Neuronal stem cell (in vitro differentiated cells): ENCODE data around the gene ST6GALNAC6.

Source experiments
- DNase-seq: peaks from one replicate; pipeline ENCODE4 v3.0.0-alpha.2; 2013; ENCODE audit warnings: low spot score
- H2AFZ ChIP-seq: one replicate; pipeline ENCODE4 v1.6.1; 2013; ENCODE audit warnings: mild to moderate bottlenecking, low read length, inconsistent platforms
- H2AK5ac ChIP-seq: 2 replicates; pipeline ENCODE4 v1.6.1; 2013; ENCODE audit warnings: low read depth, mild to moderate bottlenecking, inconsistent platforms, low read length, moderate library complexity, mixed read lengths
- H2BK120ac ChIP-seq: 2 replicates; pipeline ENCODE4 v1.6.1; 2013; ENCODE audit warnings: low read depth, mild to moderate bottlenecking, inconsistent platforms, low read length, moderate library complexity, mixed read lengths
- H2BK12ac ChIP-seq: one replicate; pipeline ENCODE4 v1.6.1; 2013; ENCODE audit warnings: low read length, inconsistent platforms
- H2BK15ac ChIP-seq: 2 replicates; pipeline ENCODE4 v1.6.1; 2013; ENCODE audit warnings: mild to moderate bottlenecking, low read length, inconsistent platforms, mixed read lengths
- H2BK5ac ChIP-seq: one replicate; pipeline ENCODE4 v1.6.1; 2013; ENCODE audit warnings: inconsistent platforms, mild to moderate bottlenecking, low read length, moderate library complexity
- H3K14ac ChIP-seq: one replicate; pipeline ENCODE4 v1.6.1; 2013; ENCODE audit warnings: low read length, inconsistent platforms
- H3K18ac ChIP-seq: 2 replicates; pipeline ENCODE4 v1.6.1; 2013; ENCODE audit warnings: low read length, inconsistent platforms
- H3K23ac ChIP-seq: 2 replicates; pipeline ENCODE4 v1.6.1; 2013; ENCODE audit warnings: low read depth, mild to moderate bottlenecking, mixed read lengths, low read length, inconsistent platforms; ENCODE audit not compliant: poor library complexity
- H3K27ac ChIP-seq: replicated peaks from 3 replicates; pipeline ENCODE4 v1.5.1; 2013; ENCODE audit warnings: low read length, inconsistent platforms
- H3K27me3 ChIP-seq, 3 experiments: 2 replicates each; pipeline ENCODE4 v1.6.1; 2013; ENCODE audit warnings: low read length in 3 of 3, mild to moderate bottlenecking in 2 of 3, inconsistent platforms in 1 of 3, low read depth in 1 of 3, mixed read lengths in 1 of 3, moderate library complexity in 1 of 3; ENCODE audit not compliant: control insufficient read depth in 3 of 3, insufficient read depth in 3 of 3
- H3K36me3 ChIP-seq, 2 donors: replicated peaks in 1 of 2; 2 replicates each; pipeline ENCODE4 v1.6.1; 2013; ENCODE audit warnings: low read length in 2 of 2; ENCODE audit not compliant: control insufficient read depth in 2 of 2, insufficient read depth in 2 of 2
- H3K4ac ChIP-seq: 2 replicates; pipeline ENCODE4 v1.6.1; 2013; ENCODE audit warnings: inconsistent platforms, mild to moderate bottlenecking, low read length, moderate library complexity
- H3K4me1 ChIP-seq, 2 donors: 1 replicate in 1 of 2; 2 replicates in 1 of 2; pipeline ENCODE4 v1.6.1; 2013; ENCODE audit warnings: low read length in 2 of 2, low read depth in 1 of 2; ENCODE audit not compliant: control insufficient read depth in 2 of 2, insufficient read depth in 1 of 2
- H3K4me2 ChIP-seq: one replicate; pipeline ENCODE4 v1.6.1; 2013; ENCODE audit warnings: mild to moderate bottlenecking, low read length, inconsistent platforms; ENCODE audit not compliant: insufficient read depth, poor library complexity, severe bottlenecking
- H3K4me3 ChIP-seq, 2 donors: 2 replicates each; pipeline ENCODE4 v1.5.1; 2013; ENCODE audit warnings: low read length in 2 of 2, mild to moderate bottlenecking in 2 of 2, inconsistent platforms in 1 of 2, moderate library complexity in 1 of 2
- H3K79me1 ChIP-seq: one replicate; pipeline ENCODE4 v1.6.1; 2013; ENCODE audit warnings: low read depth, mild to moderate bottlenecking, inconsistent platforms, low read length, moderate library complexity
- H3K9ac ChIP-seq: one replicate; pipeline ENCODE4 v1.6.1; 2013; ENCODE audit warnings: mild to moderate bottlenecking, low read depth, low read length, inconsistent platforms; ENCODE audit not compliant: poor library complexity
- H3K9me3 ChIP-seq, 2 donors: replicated peaks in 1 of 2; 2 replicates each; pipeline versions ENCODE3 to v1.6.1; 2013; ENCODE audit warnings: low read length in 2 of 2, mild to moderate bottlenecking in 2 of 2, inconsistent platforms in 1 of 2, low read depth in 1 of 2, mixed read lengths in 1 of 2, moderate library complexity in 1 of 2; ENCODE audit not compliant: control insufficient read depth in 2 of 2, insufficient read depth in 1 of 2
- H4K8ac ChIP-seq: one replicate; pipeline ENCODE4 v1.6.1; 2013; ENCODE audit warnings: low read depth, mild to moderate bottlenecking, inconsistent platforms, low read length, moderate library complexity
- H4K91ac ChIP-seq: one replicate; pipeline ENCODE4 v1.6.1; 2013; ENCODE audit warnings: low read length, low read depth, mild to moderate bottlenecking, inconsistent platforms; ENCODE audit not compliant: poor library complexity
- WGBS, 2 donors: extraction: QIAGEN DNeasy Blood & Tissue Kit; methylation state at CpG; one replicate each; pipeline ENCODE4 v1.1.7; 2013; ENCODE audit warnings: missing lambda C conversion rate in 2 of 2, mixed read lengths in 1 of 2; ENCODE audit not compliant: insufficient read length in 2 of 2, insufficient replicate concordance in 1 of 2; ENCODE audit errors: extremely low coverage in 2 of 2; 5-methylcytosine and 5-hydroxymethylcytosine counted together

ST6GALNAC6 gene

DNA sequence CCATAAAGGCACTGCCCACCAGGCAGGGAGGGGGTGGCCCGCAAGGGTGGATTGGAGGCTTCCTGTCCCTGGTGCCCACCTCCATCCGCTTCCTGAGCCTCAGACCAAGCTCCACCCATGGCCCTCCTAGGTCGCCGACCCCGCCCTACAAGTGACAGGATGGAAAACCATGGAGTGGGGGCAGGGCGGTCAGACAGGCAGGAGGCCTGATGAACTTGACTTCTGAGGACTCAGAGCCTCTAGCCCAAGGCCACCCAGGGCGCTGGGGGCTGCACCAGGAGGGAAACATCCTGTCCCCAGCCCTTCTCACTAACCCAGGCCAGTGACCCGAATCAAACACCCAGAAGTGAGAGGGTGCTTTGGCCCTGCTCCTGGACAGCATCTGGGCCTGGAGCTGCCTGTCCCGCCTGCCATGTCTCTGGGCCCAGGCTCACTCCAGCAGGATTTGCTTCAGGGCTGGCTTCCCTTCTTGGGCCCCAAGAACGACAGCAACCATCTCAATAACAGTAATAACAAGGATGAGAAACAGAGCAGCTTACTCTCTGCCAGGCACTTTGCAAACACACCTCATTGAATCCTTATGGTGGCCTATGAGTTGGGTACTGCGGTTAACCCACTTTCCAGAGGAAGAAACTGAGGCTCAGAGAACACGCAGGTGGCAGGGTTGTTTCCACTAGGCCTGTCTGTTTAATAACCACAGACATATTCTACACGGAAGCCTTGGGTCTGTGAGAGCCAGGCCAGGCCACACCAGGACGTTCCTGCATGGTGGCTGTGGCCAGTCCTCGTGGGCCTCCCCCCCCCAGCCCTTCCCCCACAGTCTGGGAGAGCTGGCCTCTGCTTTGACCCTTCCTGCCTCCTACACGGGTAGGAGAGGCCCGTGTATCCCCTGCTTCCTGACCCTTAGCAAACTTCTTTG lies 4.4 kb upstream of the ST6GALNAC6 start:
- H3K79me1 ChIP-seq = peaks cover 3% of the 10 kb centered on the region
- H2BK120ac ChIP-seq = no peak overlapping the region
- H3K9me3 ChIP-seq = no peaks in the 10 kb centered on the region
- H4K91ac ChIP-seq = no peak overlapping the region
- WGBS, 2 donors = no CpG with 5 or more reads among the region's 17 CpGs
- H2BK12ac ChIP-seq = no peak overlapping the region
- H2AK5ac ChIP-seq = peak overlapping the region; percentile 78
- peaks cover 10 to 25% of the 10 kb centered on the region in 2 donors for H3K4me1 ChIP-seq
- no peak overlapping the region for H3K4ac ChIP-seq
- H3K9ac ChIP-seq = no peak overlapping the region
- no peak overlapping the region for H3K14ac ChIP-seq
- H3K4me2 ChIP-seq = no peak overlapping the region
- H2BK15ac ChIP-seq = peak overlapping the region; percentile 4
- H3K4me3 ChIP-seq = no peak overlapping the region
- no peak overlapping the region for H4K8ac ChIP-seq
- H2AFZ ChIP-seq = peak overlapping the region; percentile 57
- peak overlapping the region; percentile 68 for H3K23ac ChIP-seq
- H2BK5ac ChIP-seq = no peak overlapping the region
- no peaks in the 10 kb centered on the region for H3K36me3 ChIP-seq
- no peaks in the 10 kb centered on the region for H3K27me3 ChIP-seq
- peak overlapping the region; percentile 74 for H3K18ac ChIP-seq
- no peak for DNase-seq
- no peak overlapping the region for H3K27ac ChIP-seq

GRCh38 chr9:127898433-127899127 lies 823 bp downstream of the ST6GALNAC6 start:
- WGBS, 2 donors = no CpG with 5 or more reads among the region's 32 CpGs
- DNase-seq = no peak
- H3K18ac ChIP-seq = peak overlapping the region; percentile 93

GRCh38 chr9:127897193-127897692 lies 2.2 kb downstream of the ST6GALNAC6 start:
- peaks cover 39 to 43% of the 10 kb centered on the region in 2 donors for H3K36me3 ChIP-seq
- H2BK5ac ChIP-seq = peak overlapping the region; percentile 97
- H3K4me3 ChIP-seq = no peak overlapping the region
- peak overlapping the region; percentile 96 for H3K18ac ChIP-seq
- no peak overlapping the region for H3K14ac ChIP-seq
- peak overlapping the region; percentile 98 for H2BK15ac ChIP-seq
- peak overlapping the region; percentile 6 for H3K23ac ChIP-seq
- peak overlapping the region; percentile 93 for H4K91ac ChIP-seq
- no peak overlapping the region for H3K4ac ChIP-seq
- H3K9ac ChIP-seq = peak overlapping the region; percentile 65
- H3K79me1 ChIP-seq = peaks cover 6% of the 10 kb centered on the region
- peak overlapping the region; percentile 59 for H3K4me2 ChIP-seq
- peak; percentile 82 for DNase-seq
- H3K4me1 ChIP-seq = peaks cover 20% of the 10 kb centered on the region in 2 donors
- no peaks in the 10 kb centered on the region for H3K27me3 ChIP-seq
- peak overlapping the region; percentile 97 for H3K27ac ChIP-seq
- no CpG with 5 or more reads among the region's 19 CpGs for WGBS, 2 donors
- H2BK120ac ChIP-seq = no peak overlapping the region
- H3K9me3 ChIP-seq = peaks cover 16 to 35% of the 10 kb centered on the region in 2 donors
- no peak overlapping the region for H4K8ac ChIP-seq
- peak overlapping the region; percentile 48 for H2AFZ ChIP-seq
- H2AK5ac ChIP-seq = peak overlapping the region; percentile 97
- H2BK12ac ChIP-seq = peak overlapping the region; percentile 96

More at GRCh38 chr9:127898433-127899127, 823 bp downstream of the ST6GALNAC6 start:
- Histone ChIP-seq H3K4me3 (peak overlapping the region; percentile 84 to 89), H2BK15ac (peak overlapping the region; percentile 73), H3K4ac (peak overlapping the region; percentile 95), H3K79me1 (peaks cover 6% of the 10 kb centered on the region), H3K9me3 (peaks cover 9 to 22% of the 10 kb centered on the region in 2 donors), H2BK120ac (peak overlapping the region; percentile 67), H2BK12ac (peak overlapping the region; percentile 63), H2AK5ac (peak overlapping the region; percentile 99), H4K8ac (no peak overlapping the region), H3K4me1 (peaks cover 21 to 23% of the 10 kb centered on the region in 2 donors), H3K36me3 (peaks cover 27 to 30% of the 10 kb centered on the region in 2 donors), H3K23ac (peak overlapping the region; percentile 60), H2BK5ac (peak overlapping the region; percentile 91), H3K4me2 (peak overlapping the region; percentile 86), H4K91ac (no peak overlapping the region), H3K9ac (peak overlapping the region; percentile 91), H2AFZ (peak overlapping the region; percentile 92), H3K14ac (peak overlapping the region; percentile 90), H3K27ac (peak overlapping the region; percentile 54), H3K27me3 (no peaks in the 10 kb centered on the region)
